Measurements from ENCODE around the gene ASTN2.

The ASTN2 gene

DNA sequence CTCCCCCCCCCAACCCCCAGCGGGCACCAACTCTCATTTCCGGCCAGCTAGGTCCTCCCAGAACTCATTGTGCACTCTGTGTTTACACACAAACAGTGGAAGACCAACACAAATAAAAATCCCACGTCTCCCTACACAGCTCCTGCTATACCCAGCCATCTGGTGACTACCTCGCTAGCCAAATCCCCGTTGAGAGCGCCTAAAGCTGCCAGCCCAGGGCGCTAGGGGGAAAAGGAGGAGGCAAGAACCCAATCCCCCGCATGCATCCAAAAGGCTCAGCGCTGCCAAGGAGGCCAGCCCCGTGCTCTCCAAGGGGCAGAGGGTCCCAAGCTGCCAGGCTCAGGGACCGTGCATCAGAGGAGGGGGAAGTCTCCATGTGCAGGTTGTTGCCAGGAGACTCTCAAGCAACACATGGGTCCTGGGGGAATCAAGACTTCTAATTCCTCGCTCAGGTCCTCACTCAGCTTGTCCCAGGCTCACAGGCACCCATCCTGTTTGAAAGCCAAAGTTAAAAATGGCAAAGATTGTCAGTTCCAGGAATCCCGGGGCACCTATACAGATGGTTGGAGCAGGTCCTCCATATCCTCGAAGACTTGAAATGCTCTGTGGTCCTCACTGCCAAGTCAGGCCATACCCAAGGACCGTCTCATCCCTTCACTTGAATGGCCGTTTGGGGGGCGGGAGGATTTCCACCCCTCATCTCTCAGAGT lies 2.7 kb downstream of the ASTN2 start:
- H3K79me2 ChIP-seq (ENCODE audit: control insufficient read depth, low read length) = peaks cover 70% of the 10 kb centered on the region
- H3K9me2 ChIP-seq (replicated peaks; ENCODE audit: control insufficient read depth, low read length) = no peaks in the 10 kb centered on the region
- H3K4me1 ChIP-seq (ENCODE audit: control insufficient read depth, low read length) = peaks cover 71% of the 10 kb centered on the region
- peaks cover 8% of the 10 kb centered on the region for H3F3A ChIP-seq (ENCODE audit: control insufficient read depth, insufficient read depth)
- H3K4me2 ChIP-seq (ENCODE audit: low read length) = peak overlapping the region; percentile 92
- no peak for TF ChIP-seq EZH2phosphoT487 (IDR thresholded peaks at IDR 0.05; ENCODE audit: borderline replicate concordance, low read length)
- TF ChIP-seq, protein P1, sequence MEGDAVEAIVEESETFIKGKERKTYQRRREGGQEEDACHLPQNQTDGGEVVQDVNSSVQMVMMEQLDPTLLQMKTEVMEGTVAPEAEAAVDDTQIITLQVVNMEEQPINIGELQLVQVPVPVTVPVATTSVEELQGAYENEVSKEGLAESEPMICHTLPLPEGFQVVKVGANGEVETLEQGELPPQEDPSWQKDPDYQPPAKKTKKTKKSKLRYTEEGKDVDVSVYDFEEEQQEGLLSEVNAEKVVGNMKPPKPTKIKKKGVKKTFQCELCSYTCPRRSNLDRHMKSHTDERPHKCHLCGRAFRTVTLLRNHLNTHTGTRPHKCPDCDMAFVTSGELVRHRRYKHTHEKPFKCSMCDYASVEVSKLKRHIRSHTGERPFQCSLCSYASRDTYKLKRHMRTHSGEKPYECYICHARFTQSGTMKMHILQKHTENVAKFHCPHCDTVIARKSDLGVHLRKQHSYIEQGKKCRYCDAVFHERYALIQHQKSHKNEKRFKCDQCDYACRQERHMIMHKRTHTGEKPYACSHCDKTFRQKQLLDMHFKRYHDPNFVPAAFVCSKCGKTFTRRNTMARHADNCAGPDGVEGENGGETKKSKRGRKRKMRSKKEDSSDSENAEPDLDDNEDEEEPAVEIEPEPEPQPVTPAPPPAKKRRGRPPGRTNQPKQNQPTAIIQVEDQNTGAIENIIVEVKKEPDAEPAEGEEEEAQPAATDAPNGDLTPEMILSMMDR (IDR thresholded peaks at IDR 0.05; ENCODE audit: low read depth, low read length, poor library complexity, severe bottlenecking) = no peak
- H3K9me3 ChIP-seq (ENCODE audit: control insufficient read depth, insufficient read depth, low read length) = no peaks in the 10 kb centered on the region
- H3K27me3 ChIP-seq (ENCODE audit: control insufficient read depth, low read length) = no peaks in the 10 kb centered on the region
- no peaks in the 10 kb centered on the region; the same call in 1 of the 2 replicates for H4K20me1 ChIP-seq (ENCODE audit: control insufficient read depth, insufficient read depth, low read depth, low read length)
- no peak overlapping the region for H3K27ac ChIP-seq (ENCODE audit: low read depth, low read length)
- peak overlapping the region; percentile 91 for H3K4me3 ChIP-seq (ENCODE audit: low read length)
- H3K36me3 ChIP-seq (ENCODE audit: control insufficient read depth, low read length) = peaks cover 53% of the 10 kb centered on the region

DNA sequence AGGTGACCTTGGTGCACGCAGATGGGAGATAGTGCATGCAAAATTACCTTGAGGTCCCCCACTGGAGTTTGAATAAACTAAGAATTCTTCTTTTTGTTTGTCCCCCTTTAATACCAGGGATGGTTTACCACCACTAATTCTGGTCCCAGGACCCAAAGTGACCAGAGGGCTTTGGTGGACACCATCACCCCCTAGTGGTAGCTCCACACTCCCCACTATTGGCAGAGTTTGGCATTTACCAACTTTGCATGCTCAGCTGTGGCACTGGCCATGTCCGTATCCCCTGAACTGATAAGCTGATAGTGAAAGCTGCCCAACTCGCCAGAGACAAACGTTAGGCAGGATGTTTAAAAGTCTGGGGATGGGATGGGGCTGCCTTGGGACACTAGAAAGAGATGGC lies 3.3 kb downstream of the ASTN2 start:
- peaks cover 53% of the 10 kb centered on the region for H3K36me3 ChIP-seq (ENCODE audit: control insufficient read depth, low read length)
- H3K4me1 ChIP-seq (ENCODE audit: control insufficient read depth, low read length) = peaks cover 71% of the 10 kb centered on the region
- no peak overlapping the region for H3K27ac ChIP-seq (ENCODE audit: low read depth, low read length)
- H3K9me2 ChIP-seq (replicated peaks; ENCODE audit: control insufficient read depth, low read length) = no peaks in the 10 kb centered on the region
- no peak overlapping the region for H3K4me3 ChIP-seq (ENCODE audit: low read length)
- TF ChIP-seq, protein P1 (IDR thresholded peaks at IDR 0.05; ENCODE audit: low read depth, low read length, poor library complexity, severe bottlenecking) = peak; percentile 91
- TF ChIP-seq EZH2phosphoT487 (IDR thresholded peaks at IDR 0.05; ENCODE audit: borderline replicate concordance, low read length) = no peak
- peaks cover 8% of the 10 kb centered on the region for H3F3A ChIP-seq (ENCODE audit: control insufficient read depth, insufficient read depth)
- H4K20me1 ChIP-seq (ENCODE audit: control insufficient read depth, insufficient read depth, low read depth, low read length) = no peaks in the 10 kb centered on the region; the same call in 1 of the 2 replicates
- peaks cover 74% of the 10 kb centered on the region for H3K79me2 ChIP-seq (ENCODE audit: control insufficient read depth, low read length)
- no peaks in the 10 kb centered on the region for H3K9me3 ChIP-seq (ENCODE audit: control insufficient read depth, insufficient read depth, low read length)
- peak overlapping the region; percentile 10; the same call in 1 of the 2 replicates for H3K4me2 ChIP-seq (ENCODE audit: low read length)
- H3K27me3 ChIP-seq (ENCODE audit: control insufficient read depth, low read length) = no peaks in the 10 kb centered on the region

DNA sequence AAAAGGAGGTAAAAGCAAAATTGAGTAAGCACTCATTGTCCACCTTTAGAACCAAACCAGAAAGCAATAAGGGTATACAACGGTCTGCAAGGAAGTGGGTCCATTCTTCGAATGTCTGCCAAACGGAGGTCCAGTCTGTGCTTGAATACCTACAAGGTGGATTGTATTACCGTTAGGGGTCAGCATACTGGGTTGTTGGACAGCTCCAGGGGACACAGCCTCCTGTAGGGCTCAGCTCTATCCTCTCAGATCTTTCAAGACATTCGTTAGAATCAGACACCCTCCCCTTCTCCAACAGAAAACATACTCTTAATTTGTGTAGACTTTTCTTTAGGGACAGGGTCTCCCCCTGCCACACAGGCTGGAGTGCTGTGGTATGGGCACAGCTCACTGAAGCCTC lies 5.5 kb downstream of the ASTN2 start:
- Histone ChIP-seq H3F3A (ENCODE audit: control insufficient read depth, insufficient read depth) (peaks cover 2% of the 10 kb centered on the region; the same call in 1 of the 2 replicates), H3K36me3 (ENCODE audit: control insufficient read depth, low read length) (peaks cover 58% of the 10 kb centered on the region), H3K9me3 (ENCODE audit: control insufficient read depth, insufficient read depth, low read length) (no peaks in the 10 kb centered on the region), H3K27me3 (ENCODE audit: control insufficient read depth, low read length) (no peaks in the 10 kb centered on the region), H3K27ac (ENCODE audit: low read depth, low read length) (no peak overlapping the region), H3K4me1 (ENCODE audit: control insufficient read depth, low read length) (peaks cover 65% of the 10 kb centered on the region), H3K4me2 (ENCODE audit: low read length) (no peak overlapping the region), H4K20me1 (ENCODE audit: control insufficient read depth, insufficient read depth, low read depth, low read length) (no peaks in the 10 kb centered on the region; the same call in 1 of the 2 replicates), H3K4me3 (ENCODE audit: low read length) (no peak overlapping the region), H3K79me2 (ENCODE audit: control insufficient read depth, low read length) (peaks cover 90% of the 10 kb centered on the region), H3K9me2 (replicated peaks; ENCODE audit: control insufficient read depth, low read length) (no peaks in the 10 kb centered on the region)
- no peak for TF ChIP-seq EZH2phosphoT487 (IDR thresholded peaks at IDR 0.05; ENCODE audit: borderline replicate concordance, low read length)
- TF ChIP-seq, protein P1 (IDR thresholded peaks at IDR 0.05; ENCODE audit: low read depth, low read length, poor library complexity, severe bottlenecking) = no peak

Measured in DOHH2 (cell line).